SK-N-SH (cell line): ENCODE results near the gene RALY. TPM values are rescaled to one million over a fixed set of nuclear protein-coding genes. Genes with fewer than 3 reads are reported as not detected.

Experiments used
- CTCF ChIA-PET: fragments of 300-600, 350-600 bp; formaldehyde crosslinking; extraction: SDS; loops from one replicate; lab custom pipeline; 2021; lab: Yijun Ruan, JAX
- POLR2A ChIA-PET: fragments of 350-600 bp; sonication (Branson Sonifier 250); formaldehyde crosslinking; extraction: SDS; loops from one replicate; lab custom pipeline; 2020; ENCODE audit warnings: antibody characterized with exemption, inconsistent platforms; lab: Yijun Ruan, JAX
- DNase-seq: peaks from one replicate; pipeline ENCODE4 v3.0.0; 2012
- H2AFZ ChIP-seq: fragments of 200-600 bp; sonication (generic); 2 replicates; pipeline ENCODE4 v1.8.1; 2016; ENCODE audit warnings: antibody characterized with exemption, mild to moderate bottlenecking, low read depth
- H3F3A ChIP-seq: fragments of 200-600 bp; sonication (generic); replicated peaks from 2 replicates; pipeline ENCODE3; 2016; ENCODE audit warnings: antibody characterized with exemption, mild to moderate bottlenecking; ENCODE audit not compliant: insufficient read depth
- H3K27ac ChIP-seq, 2 experiments: fragments of 200-500 bp in 1 of 2; fragments of 200-600 bp in 1 of 2; sonication (Bioruptor generic) in 1 of 2; sonication (generic), shearing (Covaris generic) in 1 of 2; 2 replicates each; pipeline versions ENCODE4 v1.5.1 to v1.6.1; 2014 to 2016; ENCODE audit warnings: low read depth in 2 of 2, inconsistent platforms in 1 of 2, low read length in 1 of 2, mild to moderate bottlenecking in 1 of 2, mixed read lengths in 1 of 2
- H3K27me3 ChIP-seq: fragments of 200-600 bp; sonication (generic), shearing (Covaris generic); 2 replicates; pipeline ENCODE4 v1.6.1; 2016; ENCODE audit warnings: mixed run types; ENCODE audit not compliant: insufficient read depth
- H3K36me3 ChIP-seq, 2 experiments: fragments of 200-500 bp in 1 of 2; fragments of 200-600 bp in 1 of 2; sonication (Bioruptor generic) in 1 of 2; sonication (generic) in 1 of 2; replicated peaks in 1 of 2; 2 replicates each; pipeline versions ENCODE3 to v1.5.1; 2014 to 2016; ENCODE audit warnings: low read length in 1 of 2, mild to moderate bottlenecking in 1 of 2; ENCODE audit not compliant: insufficient read depth in 2 of 2, control insufficient read depth in 1 of 2
- H3K4me1 ChIP-seq, 2 experiments: fragments of 200-500 bp in 1 of 2; fragments of 200-600 bp in 1 of 2; sonication (Bioruptor generic) in 1 of 2; sonication (generic), shearing (Covaris generic) in 1 of 2; 2 replicates each; pipeline versions ENCODE4 v1.5.1 to v1.6.1; 2014 to 2016; ENCODE audit warnings: low read depth in 1 of 2, low read length in 1 of 2, mixed run types in 1 of 2; ENCODE audit not compliant: insufficient read depth in 2 of 2, control insufficient read depth in 1 of 2
- H3K4me2 ChIP-seq: fragments of 200-600 bp; sonication (generic), shearing (Covaris generic); 2 replicates; pipeline ENCODE4 v1.6.1; 2017; ENCODE audit warnings: mixed run types
- H3K4me3 ChIP-seq, 2 experiments: fragments of 200-500 bp in 1 of 2; fragments of 200-600 bp in 1 of 2; sonication (Bioruptor generic) in 1 of 2; sonication (generic), shearing (Covaris generic) in 1 of 2; 2 replicates each; pipeline versions ENCODE4 v1.5.1 to v1.8.1; 2014 to 2016; ENCODE audit warnings: low read depth in 2 of 2, inconsistent platforms in 1 of 2, low read length in 1 of 2, mild to moderate bottlenecking in 1 of 2, mixed read lengths in 1 of 2, moderate library complexity in 1 of 2
- H3K79me2 ChIP-seq: fragments of 200-600 bp; sonication (generic); 2 replicates; pipeline ENCODE4 v1.8.1; 2017; ENCODE audit warnings: mild to moderate bottlenecking; ENCODE audit not compliant: insufficient read depth
- H3K9ac ChIP-seq: fragments of 200-600 bp; sonication (generic); 2 replicates; pipeline ENCODE4 v1.6.1; 2017; ENCODE audit warnings: mixed run types
- H3K9me2 ChIP-seq: fragments of 200-600 bp; sonication (generic); 2 replicates; pipeline ENCODE4 v1.6.1; 2017; ENCODE audit warnings: mixed run types
- H3K9me3 ChIP-seq: fragments of 200-600 bp; sonication (generic); 2 replicates; pipeline ENCODE4 v1.6.1; 2017; ENCODE audit warnings: mixed run types, mild to moderate bottlenecking, moderate library complexity
- H4K20me1 ChIP-seq: fragments of 200-600 bp; sonication (generic); 2 replicates; pipeline ENCODE4 v1.6.1; 2017; ENCODE audit warnings: mild to moderate bottlenecking, mixed run types; ENCODE audit not compliant: insufficient read depth
- EZH2phosphoT487 ChIP-seq: fragments of 200-600 bp; sonication (generic); IDR thresholded peaks from 2 replicates; pipeline ENCODE4 v1.6.1; 2017; ENCODE audit warnings: low read depth, mixed run types, mild to moderate bottlenecking, antibody characterized with exemption, moderate library complexity, borderline replicate concordance
- FOSL2 ChIP-seq: IDR thresholded peaks from 2 replicates; pipeline ENCODE4 v1.4.0; 2012; ENCODE audit warnings: low read depth, mild to moderate bottlenecking, moderate library complexity, borderline replicate concordance
- MEF2A ChIP-seq: IDR thresholded peaks from 2 replicates; pipeline ENCODE4 v1.4.0; 2012; ENCODE audit warnings: low read depth, borderline replicate concordance
- MXI1 ChIP-seq: IDR thresholded peaks from 2 replicates; pipeline ENCODE4 v1.6.1; 2012; ENCODE audit warnings: mild to moderate bottlenecking, low read depth, low read length, improper control_type of control experiment
- RCOR1 ChIP-seq: fragments of 150-350 bp; IDR thresholded peaks from 2 replicates; pipeline ENCODE4 v1.6.1; 2017; ENCODE audit warnings: antibody characterized with exemption, low read length
- RFX5 ChIP-seq: IDR thresholded peaks from 2 replicates; pipeline ENCODE4 v1.6.1; 2012; ENCODE audit warnings: mild to moderate bottlenecking, improper control_type of control experiment, low read length
- SIN3A ChIP-seq: IDR thresholded peaks from 2 replicates; pipeline ENCODE4 v1.6.1; 2012; ENCODE audit warnings: low read depth, mild to moderate bottlenecking, low read length, moderate library complexity, borderline replicate concordance
- TAF1 ChIP-seq: IDR thresholded peaks from 2 replicates; pipeline ENCODE4 v1.6.1; 2012; ENCODE audit warnings: low read depth, mild to moderate bottlenecking, low read length, moderate library complexity, borderline replicate concordance
- WGBS: methylation state at CpG from one replicate; pipeline ENCODE4 v1.1.6; 2017; ENCODE audit warnings: low lambda C conversion rate; 5-methylcytosine and 5-hydroxymethylcytosine counted together
- polyA plus RNA-seq, 3 experiments: library from polyadenylated mRNA; depleted of rRNA; stranded (reverse); fragments of >200 nt; gene quantifications; 2 replicates each; pipeline ENCODE4 v1.2.3, GENCODE V29; 2012
- TF ChIP-seq, protein P1 (sequence below): IDR thresholded peaks from 2 replicates; pipeline ENCODE4 v1.6.1; 2012; ENCODE audit warnings: mild to moderate bottlenecking, low read depth, low read length, moderate library complexity
- TF ChIP-seq, protein P2 (sequence below): IDR thresholded peaks from 2 replicates; pipeline ENCODE4; 2012
- TF ChIP-seq, protein P3 (sequence below): IDR thresholded peaks from 2 replicates; pipeline ENCODE4 v1.4.0; 2012; ENCODE audit warnings: low read depth, borderline replicate concordance

The RALY gene
- polyA plus RNA-seq, 1 of the 3 experiments (the other 2 are of a cell fraction) = 130 TPM

DNA sequence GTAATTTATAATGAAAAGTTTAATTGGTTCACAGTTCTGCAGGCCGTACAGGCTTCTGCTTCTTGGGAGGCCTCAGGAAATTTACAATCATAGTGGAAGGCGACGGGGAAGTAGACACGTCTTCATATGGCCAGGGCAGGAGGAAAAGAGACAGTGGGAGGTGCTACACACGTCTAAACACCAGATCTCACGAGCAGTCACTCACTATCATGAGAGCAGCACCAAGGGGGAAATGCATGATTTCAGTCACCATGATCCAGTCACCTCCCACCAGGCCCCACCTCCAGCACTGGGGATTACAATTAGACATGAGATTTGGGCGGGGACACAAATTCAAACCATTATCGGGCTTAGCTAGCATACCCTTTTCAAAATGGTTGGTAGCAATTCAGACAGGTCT lies 77.1 kb downstream of the RALY start:
- Histone ChIP-seq H4K20me1 (peaks cover 82% of the 10 kb centered on the region), H3K4me3 (no peak overlapping the region), H3K9me3 (no peaks in the 10 kb centered on the region), H3K36me3 (peaks cover 11 to 24% of the 10 kb centered on the region in 2 experiments), H3K9ac (no peak overlapping the region), H3K79me2 (peaks cover 56% of the 10 kb centered on the region), H2AFZ (no peak overlapping the region), H3F3A (peaks cover 5% of the 10 kb centered on the region), H3K27me3 (no peaks in the 10 kb centered on the region), H3K27ac (no peak overlapping the region), H3K9me2 (no peaks in the 10 kb centered on the region), H3K4me1 (peaks cover 4 to 34% of the 10 kb centered on the region in 2 experiments; a peak in 3 of 4 replicates), H3K4me2 (no peak overlapping the region)
- WGBS = 91% methylated on average over 8 of the region's 8 CpGs
- ChIA-PET POLR2A (no interaction called here), CTCF (interaction anchor here (0.6 to 6.7 kb wide), 14 partner anchors 11 to 279 kb away, joined by 3 to 109 read pairs (median 7); no protein-coding TSS in a partner anchor)
- DNase-seq = no peak
- TF ChIP-seq TAF1 (no peak), FOSL2 (no peak), MXI1 (no peak), SIN3A (no peak), MEF2A (no peak), RFX5 (no peak), EZH2phosphoT487 (no peak), RCOR1 (no peak)
- TF ChIP-seq, protein P1, sequence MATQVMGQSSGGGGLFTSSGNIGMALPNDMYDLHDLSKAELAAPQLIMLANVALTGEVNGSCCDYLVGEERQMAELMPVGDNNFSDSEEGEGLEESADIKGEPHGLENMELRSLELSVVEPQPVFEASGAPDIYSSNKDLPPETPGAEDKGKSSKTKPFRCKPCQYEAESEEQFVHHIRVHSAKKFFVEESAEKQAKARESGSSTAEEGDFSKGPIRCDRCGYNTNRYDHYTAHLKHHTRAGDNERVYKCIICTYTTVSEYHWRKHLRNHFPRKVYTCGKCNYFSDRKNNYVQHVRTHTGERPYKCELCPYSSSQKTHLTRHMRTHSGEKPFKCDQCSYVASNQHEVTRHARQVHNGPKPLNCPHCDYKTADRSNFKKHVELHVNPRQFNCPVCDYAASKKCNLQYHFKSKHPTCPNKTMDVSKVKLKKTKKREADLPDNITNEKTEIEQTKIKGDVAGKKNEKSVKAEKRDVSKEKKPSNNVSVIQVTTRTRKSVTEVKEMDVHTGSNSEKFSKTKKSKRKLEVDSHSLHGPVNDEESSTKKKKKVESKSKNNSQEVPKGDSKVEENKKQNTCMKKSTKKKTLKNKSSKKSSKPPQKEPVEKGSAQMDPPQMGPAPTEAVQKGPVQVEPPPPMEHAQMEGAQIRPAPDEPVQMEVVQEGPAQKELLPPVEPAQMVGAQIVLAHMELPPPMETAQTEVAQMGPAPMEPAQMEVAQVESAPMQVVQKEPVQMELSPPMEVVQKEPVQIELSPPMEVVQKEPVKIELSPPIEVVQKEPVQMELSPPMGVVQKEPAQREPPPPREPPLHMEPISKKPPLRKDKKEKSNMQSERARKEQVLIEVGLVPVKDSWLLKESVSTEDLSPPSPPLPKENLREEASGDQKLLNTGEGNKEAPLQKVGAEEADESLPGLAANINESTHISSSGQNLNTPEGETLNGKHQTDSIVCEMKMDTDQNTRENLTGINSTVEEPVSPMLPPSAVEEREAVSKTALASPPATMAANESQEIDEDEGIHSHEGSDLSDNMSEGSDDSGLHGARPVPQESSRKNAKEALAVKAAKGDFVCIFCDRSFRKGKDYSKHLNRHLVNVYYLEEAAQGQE = no peak
- TF ChIP-seq, protein P2, sequence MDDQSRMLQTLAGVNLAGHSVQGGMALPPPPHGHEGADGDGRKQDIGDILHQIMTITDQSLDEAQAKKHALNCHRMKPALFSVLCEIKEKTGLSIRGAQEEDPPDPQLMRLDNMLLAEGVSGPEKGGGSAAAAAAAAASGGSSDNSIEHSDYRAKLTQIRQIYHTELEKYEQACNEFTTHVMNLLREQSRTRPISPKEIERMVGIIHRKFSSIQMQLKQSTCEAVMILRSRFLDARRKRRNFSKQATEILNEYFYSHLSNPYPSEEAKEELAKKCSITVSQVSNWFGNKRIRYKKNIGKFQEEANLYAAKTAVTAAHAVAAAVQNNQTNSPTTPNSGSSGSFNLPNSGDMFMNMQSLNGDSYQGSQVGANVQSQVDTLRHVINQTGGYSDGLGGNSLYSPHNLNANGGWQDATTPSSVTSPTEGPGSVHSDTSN = no peak
- TF ChIP-seq, protein P3, sequence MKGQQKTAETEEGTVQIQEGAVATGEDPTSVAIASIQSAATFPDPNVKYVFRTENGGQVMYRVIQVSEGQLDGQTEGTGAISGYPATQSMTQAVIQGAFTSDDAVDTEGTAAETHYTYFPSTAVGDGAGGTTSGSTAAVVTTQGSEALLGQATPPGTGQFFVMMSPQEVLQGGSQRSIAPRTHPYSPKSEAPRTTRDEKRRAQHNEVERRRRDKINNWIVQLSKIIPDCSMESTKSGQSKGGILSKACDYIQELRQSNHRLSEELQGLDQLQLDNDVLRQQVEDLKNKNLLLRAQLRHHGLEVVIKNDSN = no peak
- TF ChIP-seq, all 33 proteins: peak for 0
